H9 (cell line): Measurements from ENCODE around the gene LIF. TPM values are rescaled to one million over a fixed set of nuclear protein-coding genes. Genes with fewer than 3 reads are reported as not detected.

Experiments used
- DNase-seq: peaks from one replicate; pipeline ENCODE4 v3.0.0-alpha.2; 2017
- H2AFZ ChIP-seq: one replicate; pipeline ENCODE4 v1.6.1; 2013; ENCODE audit warnings: mild to moderate bottlenecking, low read length, control low read depth, moderate library complexity
- H2AK5ac ChIP-seq: 2 replicates; pipeline ENCODE4 v1.6.1; 2013; ENCODE audit warnings: low read length, control low read depth, mixed read lengths; ENCODE audit not compliant: insufficient read length
- H2BK120ac ChIP-seq: one replicate; pipeline ENCODE4 v1.6.1; 2013; ENCODE audit warnings: low read depth, mild to moderate bottlenecking, low read length, control low read depth, inconsistent platforms; ENCODE audit not compliant: poor library complexity, severe bottlenecking
- H2BK12ac ChIP-seq: 2 replicates; pipeline ENCODE4 v1.6.1; 2013; ENCODE audit warnings: low read length, control low read depth, mixed read lengths, low read depth; ENCODE audit not compliant: insufficient read length
- H2BK15ac ChIP-seq: 2 replicates; pipeline ENCODE4 v1.6.1; 2013; ENCODE audit warnings: low read depth, low read length, control low read depth
- H2BK20ac ChIP-seq: one replicate; pipeline ENCODE4 v1.6.1; 2013; ENCODE audit warnings: low read depth, mild to moderate bottlenecking, low read length, control low read depth, inconsistent platforms; ENCODE audit not compliant: poor library complexity, severe bottlenecking
- H2BK5ac ChIP-seq: 2 replicates; pipeline ENCODE4 v1.6.1; 2013; ENCODE audit warnings: low read length, control low read depth, mixed read lengths; ENCODE audit not compliant: insufficient read length
- H3K14ac ChIP-seq: 2 replicates; pipeline ENCODE4 v1.6.1; 2013; ENCODE audit warnings: low read length, control low read depth; ENCODE audit not compliant: insufficient read depth
- H3K18ac ChIP-seq: 2 replicates; pipeline ENCODE4 v1.6.1; 2013; ENCODE audit warnings: low read depth, mild to moderate bottlenecking, mixed read lengths, low read length, control low read depth; ENCODE audit not compliant: insufficient read length
- H3K23ac ChIP-seq: 2 replicates; pipeline ENCODE4 v1.6.1; 2013; ENCODE audit warnings: low read length, control low read depth, mixed read lengths, low read depth; ENCODE audit not compliant: insufficient read length
- H3K23me2 ChIP-seq: 2 replicates; pipeline ENCODE4 v1.6.1; 2013; ENCODE audit warnings: low read depth, mild to moderate bottlenecking, mixed read lengths, low read length, control low read depth; ENCODE audit not compliant: insufficient read length, poor library complexity, severe bottlenecking
- H3K27ac ChIP-seq: 2 replicates; pipeline ENCODE4 v1.5.1; 2013; ENCODE audit warnings: low read length, control low read depth, mixed read lengths, low read depth; ENCODE audit not compliant: insufficient read length
- H3K27me3 ChIP-seq: 2 replicates; pipeline ENCODE4 v1.6.1; 2013; ENCODE audit warnings: low read length, control low read depth, inconsistent platforms; ENCODE audit not compliant: insufficient read depth
- H3K4ac ChIP-seq: 2 replicates; pipeline ENCODE4 v1.6.1; 2013; ENCODE audit warnings: low read depth, mild to moderate bottlenecking, control low read depth, inconsistent platforms, low read length, moderate library complexity
- H3K4me1 ChIP-seq: 2 replicates; pipeline ENCODE4 v1.6.1; 2013; ENCODE audit warnings: low read length, control low read depth, inconsistent platforms; ENCODE audit not compliant: insufficient read depth
- H3K4me2 ChIP-seq: 2 replicates; pipeline ENCODE4 v1.6.1; 2013; ENCODE audit warnings: low read length, control low read depth, mixed read lengths; ENCODE audit not compliant: insufficient read length, insufficient read depth
- H3K56ac ChIP-seq: 2 replicates; pipeline ENCODE4 v1.6.1; 2013; ENCODE audit warnings: low read depth, mild to moderate bottlenecking, mixed read lengths, low read length, control low read depth; ENCODE audit not compliant: insufficient read length
- H3K79me1 ChIP-seq: 2 replicates; pipeline ENCODE4 v1.6.1; 2013; ENCODE audit warnings: low read depth, mild to moderate bottlenecking, moderate library complexity, low read length, control low read depth, inconsistent platforms; ENCODE audit not compliant: insufficient read depth, poor library complexity, severe bottlenecking
- H3K79me2 ChIP-seq: 2 replicates; pipeline ENCODE4 v1.6.1; 2013; ENCODE audit warnings: low read length, control low read depth, inconsistent platforms; ENCODE audit not compliant: insufficient read depth
- H3K9ac ChIP-seq: 2 replicates; pipeline ENCODE4 v1.6.1; 2013; ENCODE audit warnings: low read length, control low read depth, mixed read lengths; ENCODE audit not compliant: insufficient read length; ENCODE audit errors: extremely low read depth
- H3K9me3 ChIP-seq: one replicate; pipeline ENCODE4 v1.6.1; 2013; ENCODE audit warnings: low read depth, low read length, inconsistent platforms; ENCODE audit not compliant: control insufficient read depth
- H3T11ph ChIP-seq: one replicate; pipeline ENCODE4 v1.6.1; 2013; ENCODE audit warnings: mild to moderate bottlenecking, low read length, control low read depth, inconsistent platforms
- H4K20me1 ChIP-seq: one replicate; pipeline ENCODE4 v1.6.1; 2013; ENCODE audit not compliant: control insufficient read depth, insufficient read length, insufficient read depth
- H4K5ac ChIP-seq: 2 replicates; pipeline ENCODE4 v1.6.1; 2013; ENCODE audit warnings: low read depth, mild to moderate bottlenecking, mixed read lengths, low read length, control low read depth; ENCODE audit not compliant: insufficient read length
- H4K8ac ChIP-seq: replicated peaks from 2 replicates; pipeline ENCODE4 v1.6.1; 2013; ENCODE audit warnings: low read length, control low read depth, mixed read lengths, low read depth; ENCODE audit not compliant: insufficient read length
- H4K91ac ChIP-seq: 2 replicates; pipeline ENCODE4 v1.6.1; 2013; ENCODE audit warnings: low read depth, mild to moderate bottlenecking, moderate library complexity, mixed read lengths, low read length, control low read depth; ENCODE audit not compliant: insufficient read length
- H3K27ac Mint-ChIP-seq, 3 experiments: 2 replicates in 2 of 3; 3 replicates in 1 of 3; pipeline ENCODE4 v1.8.0; 2020 to 2021; ENCODE audit warnings: mixed read lengths in 3 of 3, mild to moderate bottlenecking in 1 of 3, moderate library complexity in 1 of 3
- H3K27me3 Mint-ChIP-seq: 2 replicates; pipeline ENCODE4 v1.8.0; 2021; ENCODE audit warnings: low read depth, mild to moderate bottlenecking, moderate library complexity, mixed read lengths
- H3K36me3 Mint-ChIP-seq, 3 experiments: 2 replicates in 2 of 3; 3 replicates in 1 of 3; pipeline ENCODE4 v1.8.0; 2020 to 2021; ENCODE audit warnings: low read depth in 3 of 3, mixed read lengths in 3 of 3; ENCODE audit not compliant: insufficient read depth in 1 of 3
- H3K4me1 Mint-ChIP-seq, 2 experiments: 2 replicates each; pipeline ENCODE4 v1.8.0; 2020; ENCODE audit warnings: mixed read lengths in 2 of 2
- H3K4me3 Mint-ChIP-seq, 2 experiments: 2 replicates in 1 of 2; 3 replicates in 1 of 2; pipeline ENCODE4 v1.8.0; 2020 to 2021; ENCODE audit warnings: mild to moderate bottlenecking in 2 of 2, mixed read lengths in 2 of 2, moderate library complexity in 1 of 2
- H3K9me3 Mint-ChIP-seq, 2 experiments: 2 replicates in 1 of 2; 3 replicates in 1 of 2; pipeline ENCODE4 v1.8.0; 2020; ENCODE audit warnings: mild to moderate bottlenecking in 2 of 2, mixed read lengths in 2 of 2, moderate library complexity in 1 of 2
- WGBS: extraction: QIAGEN DNeasy Blood & Tissue Kit; methylation state at CpG from one replicate; pipeline ENCODE4 v1.1.7; 2013; ENCODE audit warnings: missing lambda C conversion rate, low lambda C conversion rate, mixed read lengths; ENCODE audit not compliant: insufficient read length; ENCODE audit errors: extremely low coverage; 5-methylcytosine and 5-hydroxymethylcytosine counted together
- total RNA-seq: library from RNA; stranded (reverse); gene quantifications from 2 replicates; pipeline ENCODE4 v1.2.1, GENCODE V29; 2021
- TF ChIP-seq, protein P1 (sequence below): fragments of 200-600 bp; sonication (generic); conservative IDR thresholded peaks from 3 replicates; pipeline ENCODE4 v1.8.0; 2021; ENCODE audit warnings: antibody characterized with exemption, mild to moderate bottlenecking

The LIF gene
- total RNA-seq, 1 experiment from 2014 or later = 6.1 TPM

DNA sequence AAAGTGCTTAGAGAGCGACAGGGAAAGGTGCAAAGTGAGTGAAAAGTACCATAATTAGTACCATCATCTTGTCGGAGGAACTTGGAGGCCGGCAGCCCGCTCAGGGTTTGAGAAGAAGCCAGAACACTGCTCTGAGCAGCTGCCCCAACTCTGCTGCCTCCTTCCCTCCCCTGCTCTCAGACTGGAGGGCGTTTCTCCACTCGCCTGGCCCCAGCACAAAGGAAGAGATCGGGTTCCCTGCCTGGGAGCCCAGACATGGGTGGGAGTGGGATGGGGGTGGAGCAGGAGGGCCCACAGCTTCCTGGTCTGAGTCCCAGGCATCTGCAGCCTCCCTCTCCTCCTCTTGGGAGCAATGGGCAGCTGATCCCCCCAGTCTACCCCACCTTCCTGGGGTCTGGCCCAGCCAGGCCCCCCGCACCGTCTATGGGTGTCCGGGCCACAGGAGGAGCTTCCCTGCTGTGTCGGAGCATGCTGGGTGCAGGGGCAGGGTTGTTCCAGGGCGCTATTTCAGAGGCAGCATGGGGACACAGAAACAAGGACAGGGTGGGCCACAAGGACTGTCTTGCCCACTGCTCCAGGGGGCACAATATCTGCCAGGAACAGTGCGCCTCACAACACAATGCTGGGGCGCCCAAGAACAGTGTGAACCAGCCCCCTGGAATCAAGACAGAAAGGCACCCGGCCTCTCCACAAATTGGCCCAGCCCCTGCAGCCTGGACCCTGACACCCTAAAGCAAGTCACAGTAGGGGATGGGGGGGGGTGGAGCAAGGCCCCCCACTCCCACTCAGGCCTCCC is 4.8 kb downstream of the LIF start:
- no peak overlapping the region for H2BK20ac ChIP-seq
- H3K14ac ChIP-seq = no peak overlapping the region
- H3K56ac ChIP-seq = no peak overlapping the region
- peaks cover 9% of the 10 kb centered on the region for H3K23me2 ChIP-seq
- no peak overlapping the region for H2BK5ac ChIP-seq
- H3K4me2 ChIP-seq = no peak overlapping the region
- H3K4me1 ChIP-seq = peaks cover 3% of the 10 kb centered on the region; the same call in 1 of the 2 replicates
- H3K79me1 ChIP-seq = no peaks in the 10 kb centered on the region
- TF ChIP-seq, protein P1, sequence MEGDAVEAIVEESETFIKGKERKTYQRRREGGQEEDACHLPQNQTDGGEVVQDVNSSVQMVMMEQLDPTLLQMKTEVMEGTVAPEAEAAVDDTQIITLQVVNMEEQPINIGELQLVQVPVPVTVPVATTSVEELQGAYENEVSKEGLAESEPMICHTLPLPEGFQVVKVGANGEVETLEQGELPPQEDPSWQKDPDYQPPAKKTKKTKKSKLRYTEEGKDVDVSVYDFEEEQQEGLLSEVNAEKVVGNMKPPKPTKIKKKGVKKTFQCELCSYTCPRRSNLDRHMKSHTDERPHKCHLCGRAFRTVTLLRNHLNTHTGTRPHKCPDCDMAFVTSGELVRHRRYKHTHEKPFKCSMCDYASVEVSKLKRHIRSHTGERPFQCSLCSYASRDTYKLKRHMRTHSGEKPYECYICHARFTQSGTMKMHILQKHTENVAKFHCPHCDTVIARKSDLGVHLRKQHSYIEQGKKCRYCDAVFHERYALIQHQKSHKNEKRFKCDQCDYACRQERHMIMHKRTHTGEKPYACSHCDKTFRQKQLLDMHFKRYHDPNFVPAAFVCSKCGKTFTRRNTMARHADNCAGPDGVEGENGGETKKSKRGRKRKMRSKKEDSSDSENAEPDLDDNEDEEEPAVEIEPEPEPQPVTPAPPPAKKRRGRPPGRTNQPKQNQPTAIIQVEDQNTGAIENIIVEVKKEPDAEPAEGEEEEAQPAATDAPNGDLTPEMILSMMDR = no peak
- H2BK12ac ChIP-seq = no peak overlapping the region
- no peak overlapping the region for H2AFZ ChIP-seq
- no peak overlapping the region for H2BK15ac ChIP-seq
- Mint-ChIP-seq H3K4me3 (no peak overlapping the region), H3K27me3 (peaks cover 3% of the 10 kb centered on the region), H3K36me3 (peaks cover 0 to 20% (median 7%) of the 10 kb centered on the region in 3 experiments; a peak in 4 of 7 replicates), H3K4me1 (peaks cover 33 to 36% of the 10 kb centered on the region in 2 experiments), H3K27ac (no peak overlapping the region; a peak in 1 of 7 replicates), H3K9me3 (no peaks in the 10 kb centered on the region; a peak in 1 of 5 replicates)
- peaks cover 3% of the 10 kb centered on the region for H4K20me1 ChIP-seq
- H4K91ac ChIP-seq = no peak overlapping the region
- WGBS = no CpG with 5 or more reads among the region's 15 CpGs
- no peak overlapping the region for H3K9ac ChIP-seq
- no peak overlapping the region for H3K4ac ChIP-seq
- H3K18ac ChIP-seq = no peak overlapping the region
- no peak overlapping the region for H3K23ac ChIP-seq
- DNase-seq = no peak
- H2BK120ac ChIP-seq = no peak overlapping the region
- H3K79me2 ChIP-seq = no peaks in the 10 kb centered on the region
- no peak overlapping the region for H4K8ac ChIP-seq
- H2AK5ac ChIP-seq = no peak overlapping the region
- no peak overlapping the region for H4K5ac ChIP-seq
- H3K27me3 ChIP-seq = no peaks in the 10 kb centered on the region
- H3T11ph ChIP-seq = no peak overlapping the region
- no peaks in the 10 kb centered on the region for H3K9me3 ChIP-seq
- H3K27ac ChIP-seq = no peak overlapping the region
